ENCODE measurements around the gene PITPNM3.
A peak's percentile ranks its signal among the peaks of the same experiment; 100 is the strongest.

Gene PITPNM3

GRCh38 chr17:6473128-6473767, 83.1 kb downstream of the PITPNM3 start:
- Histone ChIP-seq H3K9ac (no peak overlapping the region), H3K27ac (no peak overlapping the region), H3K4me1 (no peaks in the 10 kb centered on the region), H3K9me3 (ENCODE audit: control insufficient read depth, low read length) (no peaks in the 10 kb centered on the region), H3K27me3 (ENCODE audit: control insufficient read depth, insufficient read depth, low read length) (no peaks in the 10 kb centered on the region), H3K4me2 (ENCODE audit: low read length) (no peak overlapping the region), H3K4me3 (ENCODE audit: low read depth, low read length) (no peak overlapping the region), H3K79me2 (no peaks in the 10 kb centered on the region), H3K36me3 (ENCODE audit: control insufficient read depth, insufficient read depth, low read length) (no peaks in the 10 kb centered on the region), H2AFZ (peak overlapping the region; percentile 9)
- TF ChIP-seq CTCF (IDR thresholded peaks at IDR 0.05) = peak; percentile 98

GRCh38 chr17:6472517-6472916, 83.8 kb downstream of the PITPNM3 start:
- Histone ChIP-seq H3K27ac (no peak overlapping the region), H3K9me3 (ENCODE audit: control insufficient read depth, low read length) (no peaks in the 10 kb centered on the region), H2AFZ (no peak overlapping the region), H3K79me2 (no peaks in the 10 kb centered on the region), H3K9ac (no peak overlapping the region), H3K4me3 (ENCODE audit: low read depth, low read length) (no peak overlapping the region), H3K27me3 (ENCODE audit: control insufficient read depth, insufficient read depth, low read length) (no peaks in the 10 kb centered on the region), H3K4me1 (no peaks in the 10 kb centered on the region), H3K4me2 (ENCODE audit: low read length) (no peak overlapping the region), H3K36me3 (ENCODE audit: control insufficient read depth, insufficient read depth, low read length) (no peaks in the 10 kb centered on the region)
- TF ChIP-seq CTCF (IDR thresholded peaks at IDR 0.05) = no peak

DNA sequence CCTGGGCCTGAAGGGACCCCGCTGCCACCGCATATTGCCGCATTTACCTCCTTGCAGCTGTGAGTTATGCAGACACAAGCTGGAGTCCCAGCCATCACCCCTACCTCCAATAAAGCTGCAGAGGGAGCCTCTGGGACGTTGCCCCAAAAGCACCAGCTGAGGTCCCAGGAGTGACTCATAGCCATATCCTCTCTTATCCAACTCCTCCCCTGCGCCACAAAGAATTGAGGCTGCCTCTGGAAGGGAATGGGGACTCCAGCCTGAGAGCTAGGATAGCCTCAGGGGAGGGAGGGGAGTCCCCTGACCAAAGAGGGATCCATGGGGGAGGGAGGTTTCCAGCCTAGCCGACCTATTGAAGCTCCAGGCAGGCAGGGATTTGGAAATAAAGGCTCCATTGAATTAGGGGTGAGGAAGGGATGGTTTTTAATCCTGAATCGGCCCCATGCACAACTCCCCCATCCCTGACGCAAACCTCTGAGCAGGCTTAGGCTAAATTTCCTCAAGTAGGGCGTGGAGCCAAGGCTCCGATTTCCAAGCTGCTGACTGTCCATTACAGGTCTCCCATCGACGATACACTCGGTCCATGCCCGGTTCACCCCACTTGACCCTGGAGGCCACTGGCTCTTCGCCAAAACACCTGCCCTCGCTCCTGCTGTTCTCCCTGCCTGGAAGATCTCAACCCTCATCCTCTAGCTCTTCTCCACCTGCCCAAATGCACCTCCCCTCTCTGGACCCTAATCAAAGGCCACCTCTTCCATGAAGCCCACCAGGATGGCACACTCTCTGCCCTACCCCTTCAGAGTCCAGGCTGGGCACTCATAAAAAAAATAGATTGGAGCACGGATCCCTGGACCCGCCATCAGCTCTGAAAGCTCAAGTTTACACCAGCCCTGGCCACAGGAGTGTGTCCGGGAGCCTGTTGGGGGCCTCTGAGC, 84.6 kb downstream of the PITPNM3 start:
- Histone ChIP-seq H3K4me2 (ENCODE audit: low read length) (no peak overlapping the region), H2AFZ (no peak overlapping the region), H3K4me1 (no peaks in the 10 kb centered on the region), H3K79me2 (no peaks in the 10 kb centered on the region), H3K36me3 (ENCODE audit: control insufficient read depth, insufficient read depth, low read length) (no peaks in the 10 kb centered on the region), H3K27ac (no peak overlapping the region), H3K4me3 (ENCODE audit: low read depth, low read length) (no peak overlapping the region), H3K9ac (no peak overlapping the region), H3K9me3 (ENCODE audit: control insufficient read depth, low read length) (no peaks in the 10 kb centered on the region), H3K27me3 (ENCODE audit: control insufficient read depth, insufficient read depth, low read length) (no peaks in the 10 kb centered on the region)
- no peak for TF ChIP-seq CTCF (IDR thresholded peaks at IDR 0.05)

DNA sequence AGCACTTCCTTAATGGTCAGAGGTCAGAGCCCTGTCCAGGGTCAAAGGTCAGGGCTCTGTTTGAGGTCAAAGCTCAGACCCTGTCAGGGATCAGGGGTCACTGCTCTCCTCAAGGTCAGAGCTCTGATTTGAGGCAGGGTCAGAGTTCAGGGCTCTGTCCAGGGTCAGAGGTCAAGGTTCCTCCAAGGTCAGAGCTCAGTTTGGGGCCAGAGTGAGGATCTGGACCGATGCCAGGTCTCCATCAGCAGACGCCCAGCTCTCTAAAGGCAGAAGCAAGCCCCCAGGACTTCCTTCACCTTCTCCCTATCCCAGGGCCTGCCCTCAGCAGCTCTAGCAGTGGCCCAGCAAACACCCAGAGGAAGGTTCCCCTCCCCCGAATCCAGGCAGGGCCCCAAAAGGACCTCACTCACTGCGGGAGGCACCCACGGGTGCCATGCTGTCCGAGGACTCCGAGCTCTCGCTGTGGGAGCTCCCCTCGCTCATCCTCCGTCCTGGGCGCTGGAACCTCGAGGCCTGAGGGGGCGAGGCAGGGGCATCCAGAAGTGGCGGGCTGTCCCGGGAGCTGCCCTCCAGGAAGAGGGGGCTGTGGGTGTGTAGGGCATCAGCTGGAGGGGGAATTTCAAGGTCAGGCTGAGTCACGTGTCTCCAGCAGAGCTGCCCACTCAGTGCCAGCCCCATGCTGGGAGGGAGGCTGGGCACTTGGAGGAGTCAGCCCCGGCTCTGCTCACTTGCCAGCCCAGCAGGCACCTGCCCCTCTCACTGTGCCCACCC, 85.4 kb downstream of the PITPNM3 start:
- H3K4me1 ChIP-seq = no peaks in the 10 kb centered on the region
- H3K4me3 ChIP-seq (ENCODE audit: low read depth, low read length) = no peak overlapping the region
- no peaks in the 10 kb centered on the region for H3K27me3 ChIP-seq (ENCODE audit: control insufficient read depth, insufficient read depth, low read length)
- H3K9ac ChIP-seq = no peak overlapping the region
- no peaks in the 10 kb centered on the region for H3K79me2 ChIP-seq
- no peaks in the 10 kb centered on the region for H3K9me3 ChIP-seq (ENCODE audit: control insufficient read depth, low read length)
- no peak for TF ChIP-seq CTCF (IDR thresholded peaks at IDR 0.05)
- H2AFZ ChIP-seq = no peak overlapping the region
- H3K36me3 ChIP-seq (ENCODE audit: control insufficient read depth, insufficient read depth, low read length) = no peaks in the 10 kb centered on the region
- no peak overlapping the region for H3K4me2 ChIP-seq (ENCODE audit: low read length)
- H3K27ac ChIP-seq = no peak overlapping the region
